ENCODE results near the gene CYP4F2.
"Not testable (repeated sequence)": the region's sequence is repeated elsewhere in the genome, so short reads cannot be mapped to it uniquely, and the experiment has no call there.

The CYP4F2 gene

DNA sequence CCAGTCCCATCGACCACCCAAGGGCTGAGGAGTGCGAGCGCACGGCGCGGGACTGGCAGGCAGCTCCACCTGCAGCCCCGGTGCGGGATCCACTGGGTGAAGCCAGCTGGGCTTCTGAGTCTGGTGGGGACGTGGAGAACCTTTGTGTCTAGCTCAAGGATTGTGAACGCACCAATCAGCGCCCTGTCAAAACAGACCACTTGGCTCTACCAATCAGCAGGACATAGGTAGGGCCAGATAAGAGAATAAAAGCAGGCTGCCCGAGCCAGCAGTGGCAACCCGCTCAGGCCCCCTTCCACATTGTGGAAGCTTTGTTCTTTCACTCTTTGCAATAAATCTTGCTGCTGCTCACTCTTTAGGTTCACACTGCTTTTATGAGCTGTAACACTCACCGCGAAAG is 2.2 kb upstream of the CYP4F2 start:
- DNase-seq (ENCODE audit: low read depth in 2 of 3, low spot score in 2 of 3): not testable (repeated sequence)

DNA sequence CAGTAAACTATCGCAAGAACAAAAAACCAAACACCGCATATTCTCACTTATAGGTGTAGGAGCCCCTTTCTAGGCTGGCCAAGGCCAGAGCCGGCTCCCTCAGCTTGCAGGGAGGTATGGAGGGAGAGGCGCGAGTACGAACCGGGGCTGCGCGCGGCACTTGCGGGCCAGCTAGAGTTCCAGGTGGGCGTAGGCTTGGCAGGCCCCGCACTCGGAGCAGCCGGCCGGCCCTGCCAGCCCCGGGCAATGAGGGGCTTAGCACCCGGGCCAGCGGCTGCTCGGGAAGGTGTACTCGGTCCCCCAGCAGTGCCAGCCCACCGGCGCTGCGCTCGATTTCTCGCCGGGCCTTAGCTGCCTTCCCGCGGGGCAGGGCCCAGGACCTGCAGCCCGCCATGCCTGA is 1.7 kb upstream of the CYP4F2 start:
- DNase-seq (ENCODE audit: low read depth in 2 of 3, low spot score in 2 of 3): not testable (repeated sequence)

DNA sequence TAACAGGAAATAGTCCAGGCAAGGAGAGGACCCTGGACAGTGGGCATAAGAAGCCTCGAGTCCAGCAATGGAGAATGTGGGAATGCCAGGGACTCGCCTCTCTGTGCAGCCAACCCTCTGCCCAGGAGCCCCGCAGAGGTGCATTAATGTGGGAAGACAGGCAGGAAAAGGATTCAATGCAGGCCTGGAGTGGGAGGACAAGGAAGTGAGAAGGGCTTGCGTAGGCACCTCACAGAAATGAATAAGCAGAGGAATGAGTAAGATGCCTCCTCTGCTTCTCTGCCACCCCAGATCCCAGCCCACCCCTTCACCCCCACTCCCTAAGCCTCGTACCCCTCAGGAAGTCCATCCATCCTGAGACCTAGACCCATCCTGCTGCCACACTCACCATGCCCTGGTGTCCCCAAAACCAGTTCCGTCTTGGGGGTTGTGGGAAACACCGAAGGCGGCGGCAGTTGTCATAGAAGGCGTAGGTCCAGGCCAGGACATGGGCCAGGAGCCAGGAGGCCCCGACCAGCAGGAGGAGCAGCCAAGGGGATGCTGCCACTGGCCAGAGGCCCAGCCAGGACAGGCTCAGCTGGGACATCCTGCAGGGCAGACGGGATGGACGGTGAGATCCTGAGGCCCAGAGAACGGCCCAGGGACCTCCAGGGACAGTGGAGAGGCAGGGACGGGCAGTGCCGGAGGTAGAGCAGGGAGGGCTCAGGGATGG is 692 bp downstream of the CYP4F2 start:
- no peak for DNase-seq (ENCODE audit: low read depth in 2 of 3, low spot score in 2 of 3)

DNA sequence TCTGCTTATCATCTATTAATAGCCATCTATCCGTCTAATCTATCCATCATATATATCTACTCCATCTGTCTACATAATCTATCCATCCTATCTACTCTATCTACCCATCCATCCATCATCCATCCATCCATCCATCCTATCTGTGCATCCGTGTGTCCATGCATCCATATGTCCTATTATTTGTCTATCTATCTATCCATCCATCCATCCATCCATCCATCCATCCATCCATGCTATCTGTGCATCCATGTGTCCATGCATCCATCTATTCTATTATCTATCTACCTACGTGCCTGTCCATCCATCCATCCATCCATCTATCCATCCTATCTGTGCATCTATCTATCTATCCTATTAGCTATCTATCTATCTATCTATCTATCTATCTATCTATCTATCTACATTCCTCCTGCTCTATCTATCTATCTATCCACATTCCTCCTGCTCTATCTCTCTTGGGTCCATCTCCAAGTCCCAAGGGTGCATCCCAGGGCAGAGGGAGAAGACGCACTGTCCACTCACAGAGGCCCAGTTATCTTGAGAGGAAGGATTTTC is 1.9 kb downstream of the CYP4F2 start:
- no peak for DNase-seq (ENCODE audit: low read depth in 2 of 3, low spot score in 2 of 3)

DNA sequence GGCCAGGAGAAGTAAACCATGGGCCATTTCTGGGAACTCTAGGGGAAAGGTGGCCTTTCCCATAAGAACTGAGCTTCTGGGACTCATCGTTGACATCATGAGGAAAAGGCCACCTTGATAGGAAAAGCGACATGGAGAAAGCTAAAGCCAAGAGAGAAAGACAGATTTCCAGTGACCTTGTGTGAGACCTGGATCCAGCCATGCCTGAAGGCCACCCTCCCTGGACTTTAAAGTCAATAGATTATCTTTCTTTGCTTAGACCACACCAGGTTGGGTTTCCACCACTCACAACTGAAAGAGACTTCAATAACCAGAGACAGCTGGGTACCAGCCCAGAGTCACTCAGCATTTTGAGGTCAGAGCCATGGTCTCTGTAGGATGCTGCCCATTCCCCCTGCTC is 3.5 kb downstream of the CYP4F2 start:
- DNase-seq (ENCODE audit: low read depth in 2 of 3, low spot score in 2 of 3): no peak

DNA sequence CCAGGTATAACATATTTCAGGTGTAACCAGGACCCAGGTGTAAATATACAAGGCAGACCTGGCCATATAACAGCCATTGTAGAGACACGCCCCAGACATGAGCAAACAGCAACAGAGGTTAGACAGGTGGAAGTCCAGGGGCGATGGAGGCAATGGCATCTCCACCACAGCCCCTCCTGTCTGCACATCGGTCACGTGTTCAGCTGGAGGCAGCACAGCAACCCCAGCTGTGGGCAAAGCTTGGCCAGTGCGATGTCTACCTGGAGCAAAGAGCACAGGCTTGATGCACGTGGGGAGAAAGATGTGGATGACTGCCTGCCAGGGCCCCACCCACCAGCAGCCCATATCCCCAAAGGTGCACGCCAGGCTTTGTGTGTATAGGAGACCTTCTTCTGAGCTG is 4.4 kb downstream of the CYP4F2 start:
- DNase-seq (ENCODE audit: low read depth in 2 of 3, low spot score in 2 of 3): no peak

DNA sequence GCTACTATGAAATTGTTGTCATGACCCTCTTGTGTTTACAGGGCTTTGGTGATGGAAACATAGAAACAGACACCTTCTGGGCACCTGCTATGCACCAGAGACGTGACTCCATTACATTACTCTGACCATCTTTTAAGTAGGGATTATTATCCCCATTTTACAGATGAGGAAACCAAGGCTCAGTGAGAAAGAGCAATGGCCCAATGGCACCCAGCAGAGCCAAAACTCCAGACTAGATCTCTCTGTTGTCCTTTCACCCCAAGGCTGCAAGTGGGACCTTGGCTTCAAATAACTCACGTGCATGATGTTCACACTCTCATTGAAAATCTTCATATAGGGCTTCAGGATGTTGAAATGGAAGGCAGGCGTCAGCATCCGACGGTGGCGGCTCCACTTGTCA is 5.9 kb downstream of the CYP4F2 start:
- no peak for DNase-seq (ENCODE audit: low read depth in 2 of 3, low spot score in 2 of 3)

DNA sequence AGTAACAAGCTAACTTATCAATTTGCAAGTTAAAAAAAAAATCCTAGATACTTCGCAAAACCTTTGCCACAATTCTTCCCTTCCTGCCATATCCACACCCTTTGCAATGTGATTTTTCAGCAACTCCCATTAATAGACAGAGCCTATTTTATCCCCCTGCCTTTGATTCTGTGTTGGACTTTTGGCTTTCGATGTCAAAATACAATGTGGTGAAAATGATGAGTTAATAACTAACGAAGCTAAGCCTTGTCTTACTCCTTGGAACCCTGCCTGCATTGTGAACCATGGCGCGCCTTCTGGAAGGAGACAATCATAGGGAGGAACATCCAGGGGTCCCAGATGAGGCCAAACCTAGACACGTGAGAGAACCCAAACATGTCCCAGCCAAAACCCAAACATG is 6.4 kb downstream of the CYP4F2 start:
- DNase-seq (ENCODE audit: low read depth in 2 of 3, low spot score in 2 of 3): no peak

DNA sequence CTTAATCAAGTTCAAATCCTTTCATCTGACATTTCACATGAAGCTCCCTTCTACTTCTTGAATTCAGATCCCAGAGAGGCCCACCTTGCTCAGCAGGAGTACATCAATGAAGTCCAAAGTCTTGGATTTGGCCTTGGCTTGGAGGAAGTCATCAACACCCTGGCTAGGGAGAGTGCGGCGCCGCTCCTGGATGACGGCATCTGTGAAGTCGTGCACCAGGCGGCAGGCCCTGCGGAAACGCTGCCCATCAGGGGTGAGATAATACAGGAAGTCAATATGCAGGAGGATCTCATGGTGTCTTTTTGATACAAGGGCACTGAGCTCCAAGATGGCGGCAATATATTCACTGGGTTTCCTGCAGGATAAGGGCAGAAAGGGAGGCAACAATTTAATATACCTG is 8.5 kb downstream of the CYP4F2 start:
- DNase-seq (ENCODE audit: low read depth in 2 of 3, low spot score in 2 of 3): not testable (repeated sequence)

DNA sequence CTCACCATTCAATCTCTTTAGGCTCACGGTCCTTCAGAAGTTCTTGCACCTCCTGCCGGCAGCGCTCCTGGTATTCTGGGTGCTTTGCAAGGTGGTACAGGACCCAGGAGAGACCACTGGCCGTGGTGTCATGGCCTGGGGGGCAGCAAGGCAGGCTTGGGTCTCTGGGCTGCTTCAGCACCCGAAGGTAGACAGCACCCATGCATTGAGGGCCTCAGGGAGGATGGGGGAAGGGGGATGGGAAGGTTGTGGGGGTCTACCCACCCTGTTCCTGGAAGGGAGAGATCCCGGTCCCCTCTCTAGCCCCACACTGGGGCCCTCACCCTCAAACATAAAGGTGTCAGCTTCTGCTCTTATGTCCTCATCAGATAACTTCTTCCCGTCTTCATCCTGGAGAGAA is 12.0 kb downstream of the CYP4F2 start:
- DNase-seq (ENCODE audit: low read depth in 2 of 3, low spot score in 2 of 3): no peak

DNA sequence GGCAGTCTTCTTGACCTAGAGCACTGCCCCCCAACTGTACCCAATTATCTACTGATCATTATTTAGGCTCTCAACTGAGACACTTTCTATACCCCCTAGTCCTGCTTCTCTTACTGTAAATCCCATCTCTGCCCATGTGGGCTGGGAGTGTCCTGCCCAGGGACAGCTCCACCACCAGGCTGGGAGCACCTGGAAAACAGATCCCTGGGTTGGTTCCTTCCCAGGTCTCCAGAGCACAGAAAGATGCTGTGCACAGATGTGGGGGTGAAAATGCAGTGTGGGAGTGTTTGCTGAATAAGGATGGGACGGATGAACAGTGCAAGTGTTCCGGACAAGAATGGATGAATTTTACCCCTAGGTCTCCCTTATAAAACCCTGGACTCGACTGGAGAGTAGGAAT is 12.7 kb downstream of the CYP4F2 start:
- no peak for DNase-seq (ENCODE audit: low read depth in 2 of 3, low spot score in 2 of 3)

DNA sequence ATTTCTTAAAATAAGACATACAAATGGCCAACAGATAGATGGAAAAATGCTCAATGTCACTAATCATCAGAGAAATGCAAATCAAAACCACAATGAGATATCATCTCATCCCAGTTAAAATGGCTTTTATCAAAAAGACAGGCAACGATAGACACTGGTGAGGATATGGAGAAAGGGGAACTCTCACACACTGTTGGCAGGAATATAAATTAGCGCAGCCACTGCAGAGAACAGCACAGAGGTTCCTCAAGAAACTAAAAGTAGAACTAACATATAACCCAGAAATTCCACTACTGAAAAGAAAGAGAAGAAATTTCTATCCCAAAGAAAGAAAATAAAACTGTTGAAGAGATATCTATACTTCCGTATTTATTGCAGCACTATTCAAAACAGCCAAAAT is 14.5 kb downstream of the CYP4F2 start:
- not testable (repeated sequence) for DNase-seq (ENCODE audit: low read depth in 2 of 3, low spot score in 2 of 3)

DNA sequence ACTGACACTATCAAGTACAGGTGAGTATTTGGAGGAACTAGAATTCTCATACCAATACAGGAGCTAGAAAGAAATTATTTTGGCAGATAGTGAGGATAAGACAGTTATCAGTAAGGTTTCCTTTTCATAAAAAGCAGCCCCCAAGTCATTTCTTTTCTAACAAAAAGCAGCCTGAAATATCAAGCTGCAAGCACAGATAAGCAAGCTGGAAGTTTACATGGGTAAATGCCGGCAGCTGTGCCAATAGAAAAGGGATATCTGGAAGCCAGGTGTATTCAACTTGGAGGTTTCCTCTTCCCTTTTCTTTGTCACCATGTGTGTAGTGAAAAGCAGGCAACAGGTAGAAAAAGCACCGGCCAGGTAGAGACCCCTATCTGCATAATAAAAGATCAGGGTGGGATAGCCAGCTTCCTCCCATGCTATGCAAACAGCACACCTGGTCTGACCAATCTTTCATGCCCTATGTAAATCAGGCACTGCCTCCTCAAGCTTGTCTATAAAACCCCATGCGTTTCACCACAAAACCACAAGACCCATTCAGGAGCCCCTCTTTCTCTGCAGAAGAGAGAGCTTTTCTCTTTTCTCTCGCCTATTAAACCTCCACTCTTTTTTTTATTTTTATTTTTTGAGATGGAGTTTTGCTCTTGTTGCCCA is 22.9 kb downstream of the CYP4F2 start:
- DNase-seq (ENCODE audit: low read depth in 2 of 3, low spot score in 2 of 3): no peak

DNA sequence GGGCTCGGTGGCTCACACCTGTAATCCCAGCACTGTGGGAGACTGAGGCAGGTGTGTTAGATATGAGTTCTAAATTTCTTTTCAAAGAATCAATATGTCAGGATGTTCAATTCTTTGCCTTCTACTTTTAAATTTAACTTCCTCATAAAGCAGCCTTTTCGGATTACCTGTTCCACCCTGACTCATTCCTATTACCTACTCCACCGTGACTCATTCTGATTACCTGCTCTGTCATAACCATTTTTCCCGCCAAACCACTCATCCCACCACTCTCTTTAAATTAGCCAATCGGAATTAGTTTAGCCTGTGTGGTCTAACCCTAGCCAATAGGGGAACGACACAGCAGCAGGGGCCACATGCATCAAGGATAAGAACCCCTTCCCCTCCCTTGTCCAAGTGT is 24.1 kb downstream of the CYP4F2 start:
- not testable (repeated sequence) for DNase-seq (ENCODE audit: low read depth in 2 of 3, low spot score in 2 of 3)

DNA sequence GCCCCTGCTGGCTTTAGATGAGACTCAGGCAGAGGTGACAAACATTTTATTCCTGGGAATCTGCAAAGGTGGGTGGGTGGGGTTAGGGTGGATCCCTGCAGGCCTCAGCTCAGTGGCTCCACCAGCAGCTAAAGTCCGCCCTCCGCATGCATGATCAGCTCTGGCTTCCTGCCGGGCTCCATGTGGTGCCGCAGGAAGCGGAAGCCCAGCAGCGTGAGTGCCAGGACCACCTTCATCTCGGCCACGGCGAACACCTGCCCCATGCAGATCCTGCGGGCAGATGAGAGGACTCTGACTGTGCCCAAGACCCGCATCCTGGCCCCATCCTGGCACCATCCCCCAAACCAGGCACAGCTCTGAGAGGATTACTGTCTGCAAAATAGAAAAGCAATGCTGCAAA is 26.3 kb downstream of the CYP4F2 start:
- peak in 1 of 3 experiments; percentile 12 for DNase-seq (ENCODE audit: low read depth in 2 of 3, low spot score in 2 of 3)

DNA sequence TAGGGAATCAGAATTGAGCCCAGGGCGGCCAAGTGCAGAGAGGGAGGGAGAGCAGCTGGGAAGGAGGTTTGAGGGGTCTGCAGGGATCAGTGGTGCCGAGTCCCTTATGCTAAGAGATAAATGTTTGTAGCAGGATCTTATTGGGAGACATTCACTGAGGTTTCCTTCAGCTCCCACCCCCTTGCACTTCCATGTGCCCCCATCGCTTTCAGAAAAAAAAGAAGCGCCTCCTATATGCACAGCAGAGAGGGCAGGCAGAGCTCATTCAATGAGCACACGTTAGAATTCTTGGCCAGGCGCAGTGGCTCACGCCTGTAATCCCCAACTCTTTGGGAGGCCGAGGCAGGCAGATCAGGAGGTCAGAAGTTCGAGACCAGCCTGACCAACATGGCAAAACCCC is 28.0 kb downstream of the CYP4F2 start:
- no peak for DNase-seq (ENCODE audit: low read depth in 2 of 3, low spot score in 2 of 3)

DNA sequence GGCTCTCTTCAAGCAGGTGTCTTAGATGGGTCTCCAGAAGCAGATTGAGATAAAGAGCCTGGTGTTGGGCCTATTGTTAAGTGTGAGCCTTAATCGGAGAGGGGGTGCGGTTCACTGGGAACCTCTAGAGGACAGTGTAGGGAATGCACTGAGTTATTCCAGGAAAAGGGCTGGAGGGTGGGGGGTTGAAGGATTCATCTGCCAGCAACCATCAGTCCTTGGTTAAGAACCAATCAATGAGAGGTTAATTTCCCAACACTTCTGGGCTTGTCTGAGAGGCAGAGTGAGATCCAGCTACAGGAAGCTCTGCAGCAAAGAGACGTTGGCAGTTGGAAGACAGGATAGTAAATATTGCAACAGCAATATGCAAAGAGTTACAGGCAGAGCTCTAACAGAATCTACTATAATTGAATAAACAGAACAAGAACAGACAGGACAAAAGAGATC is 28.7 kb downstream of the CYP4F2 start:
- DNase-seq (ENCODE audit: low read depth in 2 of 3, low spot score in 2 of 3): no peak

DNA sequence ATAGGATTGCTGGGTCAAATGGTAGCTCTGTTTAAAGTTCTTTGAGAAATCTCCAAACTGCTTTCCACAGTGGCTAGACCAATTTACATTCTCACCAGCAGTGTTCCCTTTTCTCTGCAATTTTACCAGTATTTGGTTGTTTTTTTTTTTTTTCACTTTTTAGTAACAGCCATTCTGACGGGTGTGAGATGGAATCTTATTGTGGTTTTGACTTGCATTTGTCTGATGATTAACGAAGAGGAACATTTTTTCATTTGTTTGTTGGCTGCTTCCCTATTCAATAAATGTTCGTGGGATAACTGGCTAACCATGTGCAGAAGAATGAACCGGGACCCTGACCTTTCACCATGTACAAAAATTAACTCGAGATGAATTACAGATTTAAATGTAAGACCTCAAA is 31.2 kb downstream of the CYP4F2 start:
- no peak for DNase-seq (ENCODE audit: low read depth in 2 of 3, low spot score in 2 of 3)

DNA sequence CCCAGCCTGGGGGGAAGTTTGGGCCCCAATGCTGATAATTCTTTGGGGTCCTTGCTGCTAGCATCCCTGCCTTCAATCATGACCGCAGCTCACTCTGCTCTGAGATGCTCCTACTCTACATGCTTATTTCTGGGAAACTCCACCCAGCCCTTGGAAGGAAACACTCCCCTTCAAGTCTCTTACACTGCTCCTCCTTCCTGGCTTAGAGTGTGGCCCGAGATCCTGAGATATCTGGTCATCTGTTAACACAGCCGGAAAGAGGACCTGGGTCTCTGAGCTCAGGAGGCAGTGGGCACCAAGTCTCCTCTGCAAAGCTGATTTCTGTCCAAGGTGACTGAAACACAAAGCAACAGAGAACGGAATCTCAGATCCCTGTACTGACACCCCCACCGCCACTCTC is 33.0 kb downstream of the CYP4F2 start:
- DNase-seq (ENCODE audit: low read depth in 2 of 3, low spot score in 2 of 3): no peak

DNA sequence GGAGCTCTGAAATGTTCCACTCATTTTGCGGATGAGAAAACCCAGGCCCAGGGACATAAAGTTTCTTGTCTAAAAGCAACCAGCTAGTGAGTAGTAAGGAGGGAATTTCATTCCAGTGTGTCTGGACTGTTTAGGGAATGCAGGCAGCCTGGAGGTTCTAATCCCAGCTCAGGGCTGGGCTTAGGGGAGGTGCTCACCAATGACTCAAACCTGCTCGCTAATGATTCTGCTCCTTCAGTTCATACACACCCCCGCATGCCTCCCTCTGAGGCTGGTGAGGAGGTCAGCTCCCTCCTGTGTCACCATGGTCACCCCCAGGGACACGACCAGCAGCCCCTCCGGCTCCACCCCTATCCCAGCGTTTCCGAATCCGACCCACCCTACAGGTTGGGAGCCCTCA is 34.6 kb downstream of the CYP4F2 start:
- no peak for DNase-seq (ENCODE audit: low read depth in 2 of 3, low spot score in 2 of 3)

DNA sequence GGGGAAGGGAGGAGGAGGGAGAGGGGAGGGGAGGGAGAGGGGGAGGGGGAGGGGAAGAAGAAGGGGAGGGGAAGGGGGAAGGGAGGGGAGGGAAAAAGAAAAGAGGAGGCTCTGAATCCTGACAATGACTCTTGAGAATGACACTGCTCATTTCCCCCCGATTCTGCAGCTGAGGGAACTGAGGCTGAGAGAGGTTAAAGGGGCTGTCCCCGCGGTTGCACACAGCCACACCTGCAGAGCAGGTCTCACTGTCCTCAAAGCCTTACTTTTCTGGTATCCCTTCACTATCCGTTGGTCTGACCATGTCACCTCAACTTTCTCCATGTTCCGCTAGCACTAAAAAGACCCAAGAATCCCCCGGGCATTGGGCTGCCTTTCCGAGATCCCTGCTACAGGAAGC is 35.4 kb downstream of the CYP4F2 start:
- DNase-seq (ENCODE audit: low read depth in 2 of 3, low spot score in 2 of 3): no peak

DNA sequence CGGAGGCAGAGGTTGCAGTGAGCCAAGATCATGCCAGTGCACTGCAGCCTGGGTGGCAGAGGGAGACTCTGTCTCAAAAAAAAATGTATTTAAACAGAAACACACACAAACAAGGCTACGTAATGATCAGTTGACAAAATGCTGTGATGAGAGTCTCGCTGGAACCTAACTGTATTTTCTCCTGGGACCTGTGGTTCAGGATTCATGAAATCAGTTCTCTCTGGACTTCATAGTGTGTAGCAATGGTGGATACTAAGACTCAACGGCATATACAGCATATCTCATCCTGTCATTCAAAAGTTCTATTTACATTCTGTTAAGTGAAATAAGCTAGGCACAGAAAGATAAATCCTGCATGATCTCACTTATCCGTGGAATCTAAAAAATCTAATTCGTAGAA is 37.4 kb downstream of the CYP4F2 start:
- no peak for DNase-seq (ENCODE audit: low read depth in 2 of 3, low spot score in 2 of 3)

DNA sequence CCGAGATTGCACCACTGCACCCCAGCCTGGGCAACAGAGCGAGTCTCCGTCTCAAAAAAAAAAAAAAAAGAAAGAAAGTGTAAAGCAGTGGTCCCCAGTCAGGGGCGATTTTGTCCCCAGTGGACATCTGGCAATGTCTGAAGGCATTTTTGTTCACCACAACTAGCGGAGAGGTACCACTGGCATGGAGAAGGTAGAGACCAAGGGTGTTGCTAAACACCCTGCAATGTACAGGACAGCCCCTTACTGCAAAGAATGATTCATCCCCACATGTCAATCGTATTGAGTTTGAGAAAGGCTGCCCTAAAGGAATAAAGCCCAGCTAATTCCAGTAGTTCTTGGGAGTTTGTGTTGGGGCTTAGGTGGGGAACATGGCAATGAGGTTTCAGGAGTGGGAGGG is 38.7 kb downstream of the CYP4F2 start:
- DNase-seq (ENCODE audit: low read depth in 2 of 3, low spot score in 2 of 3): no peak

All from activated CD8-positive, alpha-beta memory T cell treated with anti-CD3 and anti-CD28 coated beads for 48 hours (primary cell).